ENCODE results near the gene RAB9A.

RAB9A gene

GRCh38 chrX:13752141-13752540, 63.2 kb downstream of the RAB9A start:
- no peak for DNase-seq

GRCh38 chrX:13752646-13753045, 63.7 kb downstream of the RAB9A start:
- no peak for DNase-seq

GRCh38 chrX:13754765-13755164, 65.8 kb downstream of the RAB9A start:
- DNase-seq, result no peak

- no peak for DNase-seq
Measured at GRCh38 chrX:13755254-13755653, 66.3 kb downstream of the RAB9A start.

- DNase-seq, result no peak
Measured at GRCh38 chrX:13756381-13756780, 67.5 kb downstream of the RAB9A start.

- no peak for DNase-seq
Measured at GRCh38 chrX:13759152-13759718, 70.3 kb downstream of the RAB9A start.
